Thyroid gland (tissue), 4 donors: ENCODE results near the gene UBL3.

Experiments used
- POLR2A ChIP-seq, 2 donors: fragments of 450-650 bp; IDR thresholded peaks; one replicate each; pipeline ENCODE4 v1.6.1; 2017; ENCODE audit warnings: antibody characterized with exemption in 2 of 2, mild to moderate bottlenecking in 2 of 2, moderate library complexity in 1 of 2
- TF ChIP-seq, protein P1 (sequence below), 6 experiments: fragments of 200-600 bp in 3 of 6; fragments of 450-650 bp in 3 of 6; sonication (generic) in 3 of 6; IDR thresholded peaks; one replicate each; pipeline ENCODE4 v1.5.1; 2016 to 2019; ENCODE audit warnings: antibody characterized with exemption in 6 of 6, mild to moderate bottlenecking in 2 of 6, inconsistent platforms in 1 of 6, moderate library complexity in 1 of 6

DNA sequence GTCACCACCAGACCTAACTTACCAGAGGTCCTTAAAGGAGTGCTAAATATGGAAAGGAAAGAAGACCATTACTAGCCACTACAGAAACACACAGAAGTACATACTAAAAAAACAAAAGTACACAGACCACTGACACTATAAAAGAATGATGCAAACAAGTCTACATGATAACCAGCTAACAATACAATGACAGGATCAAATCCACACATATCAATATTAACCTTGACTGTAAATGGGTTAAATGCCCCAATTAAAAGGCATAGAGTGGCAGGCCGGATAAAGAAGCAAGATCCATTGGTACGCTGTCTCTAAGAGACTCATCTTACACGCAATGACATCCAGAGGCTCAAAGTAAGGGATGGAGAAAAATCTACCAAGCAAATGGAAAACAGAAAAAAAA is 47.2 kb downstream of the UBL3 start:
- no peak for TF ChIP-seq POLR2A (IDR thresholded peaks at IDR 0.05)
- TF ChIP-seq, protein P1, sequence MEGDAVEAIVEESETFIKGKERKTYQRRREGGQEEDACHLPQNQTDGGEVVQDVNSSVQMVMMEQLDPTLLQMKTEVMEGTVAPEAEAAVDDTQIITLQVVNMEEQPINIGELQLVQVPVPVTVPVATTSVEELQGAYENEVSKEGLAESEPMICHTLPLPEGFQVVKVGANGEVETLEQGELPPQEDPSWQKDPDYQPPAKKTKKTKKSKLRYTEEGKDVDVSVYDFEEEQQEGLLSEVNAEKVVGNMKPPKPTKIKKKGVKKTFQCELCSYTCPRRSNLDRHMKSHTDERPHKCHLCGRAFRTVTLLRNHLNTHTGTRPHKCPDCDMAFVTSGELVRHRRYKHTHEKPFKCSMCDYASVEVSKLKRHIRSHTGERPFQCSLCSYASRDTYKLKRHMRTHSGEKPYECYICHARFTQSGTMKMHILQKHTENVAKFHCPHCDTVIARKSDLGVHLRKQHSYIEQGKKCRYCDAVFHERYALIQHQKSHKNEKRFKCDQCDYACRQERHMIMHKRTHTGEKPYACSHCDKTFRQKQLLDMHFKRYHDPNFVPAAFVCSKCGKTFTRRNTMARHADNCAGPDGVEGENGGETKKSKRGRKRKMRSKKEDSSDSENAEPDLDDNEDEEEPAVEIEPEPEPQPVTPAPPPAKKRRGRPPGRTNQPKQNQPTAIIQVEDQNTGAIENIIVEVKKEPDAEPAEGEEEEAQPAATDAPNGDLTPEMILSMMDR (IDR thresholded peaks at IDR 0.05): no peak
